HEK293 (cell line): ENCODE results near the gene IPO11.

Source experiments
- CTCF ChIA-PET: fragments of 350-600 bp; formaldehyde crosslinking; extraction: SDS; loops from one replicate; lab custom pipeline; 2021; ENCODE audit warnings: antibody characterized with exemption; lab: Yijun Ruan, JAX
- POLR2A ChIA-PET: fragments of 300-600 bp; formaldehyde crosslinking; extraction: SDS; loops from one replicate; lab custom pipeline; 2020; ENCODE audit warnings: antibody characterized with exemption, inconsistent platforms; lab: Yijun Ruan, JAX
- H3K27ac ChIP-seq: fragments of 200-500 bp; sonication (Bioruptor generic); 2 replicates; pipeline ENCODE4 v1.5.1; 2014; ENCODE audit warnings: low read depth, low read length, control low read depth, inconsistent platforms; ENCODE audit errors: extremely low read depth
- H3K36me3 ChIP-seq, 2 experiments: fragments of 200-500 bp in 1 of 2; sonication (Bioruptor generic) in 1 of 2; 1 replicate in 1 of 2; 2 replicates in 1 of 2; pipeline ENCODE4 v1.5.1; 2014 to 2017; ENCODE audit warnings: inconsistent platforms in 2 of 2, low read length in 2 of 2; ENCODE audit not compliant: control insufficient read depth in 2 of 2, insufficient read depth in 1 of 2
- H3K4me1 ChIP-seq: fragments of 200-500 bp; sonication (Bioruptor generic); 2 replicates; pipeline ENCODE4 v1.5.1; 2014; ENCODE audit warnings: mild to moderate bottlenecking, low read length, inconsistent platforms; ENCODE audit not compliant: control insufficient read depth, insufficient read depth
- H3K4me3 ChIP-seq: 2 replicates; pipeline ENCODE4 v1.5.1; 2011; ENCODE audit warnings: low read depth, mild to moderate bottlenecking, control low read depth, low read length, moderate library complexity
- H3K9me3 ChIP-seq: fragments of 200-500 bp; sonication (Bioruptor generic); 2 replicates; pipeline ENCODE4 v1.5.1; 2014; ENCODE audit warnings: low read depth, low read length, inconsistent platforms; ENCODE audit not compliant: control insufficient read depth, insufficient read depth
- BCL11A ChIP-seq: fragments of 450-650 bp; formaldehyde crosslinking; IDR thresholded peaks from 2 replicates; pipeline ENCODE4 v1.5.1; 2016; ENCODE audit warnings: low read depth, missing biosample characterization, missing genetic modification characterization
- IKZF3 ChIP-seq: fragments of 450-650 bp; IDR thresholded peaks from 2 replicates; pipeline ENCODE4 v1.5.0; 2018; ENCODE audit warnings: missing biosample characterization, mild to moderate bottlenecking, missing genetic modification characterization, moderate library complexity
- KLF17 ChIP-seq: fragments of 450-650 bp; formaldehyde crosslinking; IDR thresholded peaks from 2 replicates; pipeline ENCODE4 v1.5.1; 2016; ENCODE audit warnings: missing biosample characterization, missing genetic modification characterization
- SCRT2 ChIP-seq: fragments of 450-650 bp; formaldehyde crosslinking; IDR thresholded peaks from 2 replicates; pipeline ENCODE4 v1.5.1; 2016; ENCODE audit warnings: missing biosample characterization, missing genetic modification characterization
- SP3 ChIP-seq: fragments of 450-650 bp; formaldehyde crosslinking; IDR thresholded peaks from 2 replicates; pipeline ENCODE4 v1.5.1; 2016; ENCODE audit warnings: missing biosample characterization, missing genetic modification characterization
- TSHZ1 ChIP-seq: fragments of 450-650 bp; formaldehyde crosslinking; IDR thresholded peaks from 2 replicates; pipeline ENCODE4 v1.5.1; 2016; ENCODE audit warnings: missing biosample characterization, missing genetic modification characterization, borderline replicate concordance
- ZBTB11 ChIP-seq: fragments of 450-650 bp; formaldehyde crosslinking; conservative IDR thresholded peaks from 2 replicates; pipeline ENCODE4 v1.5.1; 2016; ENCODE audit warnings: low read depth, missing biosample characterization, missing genetic modification characterization
- ZFHX2 ChIP-seq: fragments of 450-650 bp; formaldehyde crosslinking; conservative IDR thresholded peaks from 2 replicates; pipeline ENCODE4 v1.5.1; 2016; ENCODE audit warnings: missing biosample characterization, missing genetic modification characterization
- ZIC2 ChIP-seq: fragments of 450-650 bp; formaldehyde crosslinking; IDR thresholded peaks from 2 replicates; pipeline ENCODE4 v1.5.1; 2016; ENCODE audit warnings: missing biosample characterization, missing genetic modification characterization
- ZNF146 ChIP-seq: fragments of 450-650 bp; formaldehyde crosslinking; IDR thresholded peaks from 2 replicates; pipeline ENCODE4 v1.5.1; 2016; ENCODE audit warnings: missing biosample characterization, missing genetic modification characterization
- ZNF18 ChIP-seq: fragments of 450-650 bp; formaldehyde crosslinking; IDR thresholded peaks from 2 replicates; pipeline ENCODE4 v1.5.1; 2016; ENCODE audit warnings: missing biosample characterization, missing genetic modification characterization
- ZNF292 ChIP-seq: fragments of 450-650 bp; formaldehyde crosslinking; IDR thresholded peaks from 2 replicates; pipeline ENCODE4 v1.5.1; 2016; ENCODE audit warnings: low read depth, missing biosample characterization, missing genetic modification characterization, borderline replicate concordance
- ZNF623 ChIP-seq: fragments of 450-650 bp; formaldehyde crosslinking; IDR thresholded peaks from 2 replicates; pipeline ENCODE4 v1.5.1; 2016; ENCODE audit warnings: missing biosample characterization, missing genetic modification characterization
- ZNF629 ChIP-seq: fragments of 450-650 bp; formaldehyde crosslinking; IDR thresholded peaks from 2 replicates; pipeline ENCODE4 v1.5.1; 2017; ENCODE audit warnings: missing biosample characterization, missing genetic modification characterization
- ZNF704 ChIP-seq: fragments of 450-650 bp; formaldehyde crosslinking; IDR thresholded peaks from 2 replicates; pipeline ENCODE4 v1.5.1; 2016; ENCODE audit warnings: missing biosample characterization, missing genetic modification characterization
- TF ChIP-seq, protein P1 (sequence below): fragments of 450-650 bp; formaldehyde crosslinking; IDR thresholded peaks from 2 replicates; pipeline ENCODE4 v1.5.1; 2016; ENCODE audit warnings: missing biosample characterization, missing genetic modification characterization
- TF ChIP-seq, protein P2 (sequence below): fragments of 450-650 bp; formaldehyde crosslinking; IDR thresholded peaks from 2 replicates; pipeline ENCODE4 v1.5.1; 2017; ENCODE audit warnings: missing biosample characterization, missing genetic modification characterization

The IPO11 gene

GRCh38 chr5:62650197-62650596 is 237.6 kb downstream of the IPO11 start:
- Histone ChIP-seq H3K4me1 (no peaks in the 10 kb centered on the region), H3K27ac (no peak overlapping the region), H3K9me3 (no peaks in the 10 kb centered on the region), H3K36me3 (no peaks in the 10 kb centered on the region), H3K4me3 (no peak overlapping the region)
- POLR2A ChIA-PET: no interaction called here
- TF ChIP-seq ZFHX2 (tag by site-specific recombination) (no peak), TSHZ1 (no peak), ZBTB11 (tag by site-specific recombination) (no peak), ZIC2 (tag by site-specific recombination) (no peak), IKZF3 (tag by site-specific recombination) (no peak), BCL11A (tag by site-specific recombination) (no peak), SP3 (tag by site-specific recombination) (no peak)
- TF ChIP-seq, protein P1, sequence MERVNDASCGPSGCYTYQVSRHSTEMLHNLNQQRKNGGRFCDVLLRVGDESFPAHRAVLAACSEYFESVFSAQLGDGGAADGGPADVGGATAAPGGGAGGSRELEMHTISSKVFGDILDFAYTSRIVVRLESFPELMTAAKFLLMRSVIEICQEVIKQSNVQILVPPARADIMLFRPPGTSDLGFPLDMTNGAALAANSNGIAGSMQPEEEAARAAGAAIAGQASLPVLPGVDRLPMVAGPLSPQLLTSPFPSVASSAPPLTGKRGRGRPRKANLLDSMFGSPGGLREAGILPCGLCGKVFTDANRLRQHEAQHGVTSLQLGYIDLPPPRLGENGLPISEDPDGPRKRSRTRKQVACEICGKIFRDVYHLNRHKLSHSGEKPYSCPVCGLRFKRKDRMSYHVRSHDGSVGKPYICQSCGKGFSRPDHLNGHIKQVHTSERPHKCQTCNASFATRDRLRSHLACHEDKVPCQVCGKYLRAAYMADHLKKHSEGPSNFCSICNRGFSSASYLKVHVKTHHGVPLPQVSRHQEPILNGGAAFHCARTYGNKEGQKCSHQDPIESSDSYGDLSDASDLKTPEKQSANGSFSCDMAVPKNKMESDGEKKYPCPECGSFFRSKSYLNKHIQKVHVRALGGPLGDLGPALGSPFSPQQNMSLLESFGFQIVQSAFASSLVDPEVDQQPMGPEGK: no peak
- TF ChIP-seq, protein P2, sequence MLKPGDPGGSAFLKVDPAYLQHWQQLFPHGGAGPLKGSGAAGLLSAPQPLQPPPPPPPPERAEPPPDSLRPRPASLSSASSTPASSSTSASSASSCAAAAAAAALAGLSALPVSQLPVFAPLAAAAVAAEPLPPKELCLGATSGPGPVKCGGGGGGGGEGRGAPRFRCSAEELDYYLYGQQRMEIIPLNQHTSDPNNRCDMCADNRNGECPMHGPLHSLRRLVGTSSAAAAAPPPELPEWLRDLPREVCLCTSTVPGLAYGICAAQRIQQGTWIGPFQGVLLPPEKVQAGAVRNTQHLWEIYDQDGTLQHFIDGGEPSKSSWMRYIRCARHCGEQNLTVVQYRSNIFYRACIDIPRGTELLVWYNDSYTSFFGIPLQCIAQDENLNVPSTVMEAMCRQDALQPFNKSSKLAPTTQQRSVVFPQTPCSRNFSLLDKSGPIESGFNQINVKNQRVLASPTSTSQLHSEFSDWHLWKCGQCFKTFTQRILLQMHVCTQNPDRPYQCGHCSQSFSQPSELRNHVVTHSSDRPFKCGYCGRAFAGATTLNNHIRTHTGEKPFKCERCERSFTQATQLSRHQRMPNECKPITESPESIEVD (tag by site-specific recombination): no peak
- CTCF ChIA-PET: no interaction called here

GRCh38 chr5:62652225-62652624 is 239.7 kb downstream of the IPO11 start:
- Histone ChIP-seq H3K27ac (no peak overlapping the region), H3K4me3 (no peak overlapping the region), H3K9me3 (no peaks in the 10 kb centered on the region), H3K4me1 (no peaks in the 10 kb centered on the region), H3K36me3 (no peaks in the 10 kb centered on the region)
- TF ChIP-seq ZNF18 (tag by site-specific recombination): no peak
- no peak for TF ChIP-seq ZNF292 (tag by site-specific recombination)
- TF ChIP-seq SCRT2 (tag by site-specific recombination): no peak
- TF ChIP-seq ZNF629 (tag by site-specific recombination): no peak
- no peak for TF ChIP-seq ZNF146 (tag by site-specific recombination)
- no peak for TF ChIP-seq ZNF623 (tag by site-specific recombination)
- no peak for TF ChIP-seq KLF17 (tag by site-specific recombination)
- TF ChIP-seq ZNF704 (tag by site-specific recombination): no peak
- CTCF ChIA-PET: no interaction called here
- POLR2A ChIA-PET: no interaction called here
